WTC11 (cell line): Measurements from ENCODE around the gene IDH1. TPM values are rescaled to one million over a fixed set of nuclear protein-coding genes. Genes with fewer than 3 reads are reported as not detected.

Source experiments
- ATAC-seq: fragments of 200-7000 bp; cut with Tn5 transposase; 2 replicates; pipeline ENCODE4 v1.10.0; 2021; ENCODE audit warnings: mild to moderate bottlenecking, moderate library complexity
- CTCF ChIA-PET: fragments of 300-600 bp; sonication (Branson Sonifier 250); formaldehyde crosslinking; loops from one replicate; lab custom pipeline; 2021; ENCODE audit warnings: antibody characterized with exemption; lab: Charles Lee
- POLR2A ChIA-PET: fragments of 350-600 bp; sonication (Branson Sonifier 250); formaldehyde crosslinking; loops from one replicate; lab custom pipeline; 2021; ENCODE audit warnings: antibody characterized with exemption; lab: Charles Lee
- DNase-seq: peaks from one replicate; pipeline ENCODE4 v3.0.0; 2021; ENCODE audit warnings: low spot score
- H3K27ac Mint-ChIP-seq: 2 replicates; pipeline ENCODE4 v1.8.0; 2021; ENCODE audit warnings: mixed read lengths
- H3K27me3 Mint-ChIP-seq: 2 replicates; pipeline ENCODE4 v1.8.0; 2021; ENCODE audit warnings: low read depth, mild to moderate bottlenecking, moderate library complexity, mixed read lengths
- H3K36me3 Mint-ChIP-seq: 2 replicates; pipeline ENCODE4 v1.8.0; 2021; ENCODE audit warnings: mixed read lengths
- H3K4me1 Mint-ChIP-seq: 2 replicates; pipeline ENCODE4 v1.8.0; 2022; ENCODE audit warnings: mixed read lengths
- H3K4me3 Mint-ChIP-seq: 2 replicates; pipeline ENCODE4 v1.8.0; 2021; ENCODE audit warnings: mild to moderate bottlenecking, moderate library complexity, mixed read lengths
- H3K9me3 Mint-ChIP-seq: 2 replicates; pipeline ENCODE4 v1.8.0; 2021; ENCODE audit warnings: mixed read lengths
- AFF4 ChIP-seq: sonication (generic); formaldehyde crosslinking; IDR thresholded peaks from 2 replicates; pipeline ENCODE4 v1.8.1; 2023; ENCODE audit warnings: mild to moderate bottlenecking, missing genetic modification reagents, borderline replicate concordance
- ELF4 ChIP-seq: sonication (generic); formaldehyde crosslinking; IDR thresholded peaks from 2 replicates; pipeline ENCODE4 v1.8.1; 2022; ENCODE audit warnings: low read depth, mild to moderate bottlenecking, moderate library complexity, missing genetic modification reagents
- FOXK1 ChIP-seq: sonication (generic); formaldehyde crosslinking; IDR thresholded peaks from 2 replicates; pipeline ENCODE4 v1.8.0; 2022; ENCODE audit warnings: mild to moderate bottlenecking, moderate library complexity, missing genetic modification reagents
- JAZF1 ChIP-seq: fragments of 250-450 bp; sonication (Bioruptor Pico); IDR thresholded peaks from 2 replicates; pipeline ENCODE4 v1.9.0; 2021; ENCODE audit warnings: moderate library complexity, mild to moderate bottlenecking, inconsistent platforms
- NFE2L1 ChIP-seq: sonication (generic); formaldehyde crosslinking; IDR thresholded peaks from 2 replicates; pipeline ENCODE4 v1.8.1; 2023; ENCODE audit warnings: missing genetic modification reagents
- OVOL2 ChIP-seq: fragments of 250-450 bp; sonication (Bioruptor Pico); IDR thresholded peaks from 2 replicates; pipeline ENCODE4 v1.9.0; 2021; ENCODE audit warnings: mild to moderate bottlenecking, borderline replicate concordance
- PRRX2 ChIP-seq: fragments of 250-450 bp; sonication (Bioruptor Pico); IDR thresholded peaks from 2 replicates; pipeline ENCODE4 v1.8.0; 2021; ENCODE audit warnings: mild to moderate bottlenecking
- RORB ChIP-seq: fragments of 250-450 bp; sonication (Bioruptor Pico); IDR thresholded peaks from 2 replicates; pipeline ENCODE4 v1.9.0; 2021; ENCODE audit warnings: mild to moderate bottlenecking
- SMAD3 ChIP-seq: sonication (generic); formaldehyde crosslinking; IDR thresholded peaks from 2 replicates; pipeline ENCODE4 v1.8.0; 2022; ENCODE audit warnings: missing genetic modification reagents, mild to moderate bottlenecking, borderline replicate concordance
- SMAD4 ChIP-seq: sonication (generic); formaldehyde crosslinking; IDR thresholded peaks from 2 replicates; pipeline ENCODE4 v1.8.0; 2022; ENCODE audit warnings: mild to moderate bottlenecking, missing genetic modification reagents
- SP1 ChIP-seq: sonication (generic); formaldehyde crosslinking; conservative IDR thresholded peaks from 2 replicates; pipeline ENCODE4 v1.8.1; 2022; ENCODE audit warnings: missing genetic modification reagents
- USF1 ChIP-seq: sonication (generic); formaldehyde crosslinking; IDR thresholded peaks from 2 replicates; pipeline ENCODE4 v1.8.0; 2022; ENCODE audit warnings: mild to moderate bottlenecking, missing genetic modification reagents
- ZNF232 ChIP-seq: sonication (generic); formaldehyde crosslinking; IDR thresholded peaks from 2 replicates; pipeline ENCODE4 v1.8.0; 2022; ENCODE audit warnings: mild to moderate bottlenecking, missing genetic modification reagents
- ZNF281 ChIP-seq: sonication (generic); formaldehyde crosslinking; IDR thresholded peaks from 2 replicates; pipeline ENCODE4 v1.8.0; 2023; ENCODE audit warnings: mild to moderate bottlenecking, missing genetic modification reagents
- ZNF317 ChIP-seq: sonication (generic); formaldehyde crosslinking; IDR thresholded peaks from 2 replicates; pipeline ENCODE4 v1.8.1; 2023; ENCODE audit warnings: low read depth, mild to moderate bottlenecking, moderate library complexity, missing genetic modification reagents, borderline replicate concordance
- ZNF396 ChIP-seq: fragments of 250-450 bp; sonication (Bioruptor Pico); IDR thresholded peaks from 2 replicates; pipeline ENCODE4 v1.8.0; 2021; ENCODE audit warnings: mild to moderate bottlenecking, moderate library complexity, borderline replicate concordance
- ZSCAN18 ChIP-seq: fragments of 250-450 bp; sonication (Bioruptor Pico); IDR thresholded peaks from 2 replicates; pipeline ENCODE4 v2.1.2; 2022; ENCODE audit warnings: mild to moderate bottlenecking, moderate library complexity
- total RNA-seq: library from RNA; stranded (reverse); gene quantifications from 3 replicates; pipeline ENCODE4 v1.2.3, GENCODE V29; 2021
- TF ChIP-seq, protein P1 (sequence below): sonication (generic); formaldehyde crosslinking; IDR thresholded peaks from 2 replicates; pipeline ENCODE4 v1.8.1; 2023; ENCODE audit warnings: mild to moderate bottlenecking, missing genetic modification reagents, moderate library complexity

The IDH1 gene
- total RNA-seq, 1 experiment from 2014 or later, result 352 TPM

DNA sequence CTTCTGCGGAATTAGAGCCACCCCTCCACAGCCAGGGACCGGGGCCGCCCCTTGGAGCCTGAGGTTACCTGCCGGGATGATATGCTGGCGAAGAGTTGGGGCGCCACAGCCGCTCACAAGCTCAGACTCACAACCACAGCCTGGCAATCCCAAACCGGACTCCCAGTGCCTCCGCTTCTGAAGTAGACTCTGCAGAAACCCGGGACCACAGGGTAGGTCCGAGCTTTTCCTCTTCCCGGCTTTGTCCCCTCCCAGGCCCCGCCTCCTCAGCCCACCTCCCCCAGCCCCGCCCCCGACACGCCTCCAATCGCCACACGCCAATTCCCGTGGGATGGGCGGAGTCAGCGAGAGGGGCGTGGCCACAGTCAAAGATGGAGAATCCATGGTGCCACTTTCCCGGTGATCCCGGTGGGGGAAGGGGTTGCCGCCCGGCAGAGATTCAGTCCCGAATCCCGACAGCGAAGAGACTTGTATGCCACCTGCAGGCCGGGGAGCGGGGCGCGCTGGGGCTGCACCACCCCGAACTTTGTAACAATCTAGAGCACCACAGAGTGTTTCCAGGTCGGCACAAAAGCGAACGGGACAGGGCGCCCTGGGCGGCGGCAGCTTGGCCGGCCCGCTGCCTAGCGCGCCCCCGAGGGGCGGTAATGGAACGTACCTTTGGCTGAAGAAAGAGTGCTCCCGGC, at the start of gene IDH1 (continued):
- no peak for TF ChIP-seq JAZF1
- TF ChIP-seq AFF4, result no peak
- TF ChIP-seq SMAD3 (CRISPR knock-in tag), result no peak
- TF ChIP-seq ZNF232, result no peak

- no peak for ATAC-seq
- H3K9me3 Mint-ChIP-seq, result no peaks in the 10 kb centered on the region
- H3K4me1 Mint-ChIP-seq, result no peaks in the 10 kb centered on the region
- H3K27me3 Mint-ChIP-seq, result no peaks in the 10 kb centered on the region
- no peak overlapping the region for H3K27ac Mint-ChIP-seq
- no peak for DNase-seq
- H3K4me3 Mint-ChIP-seq, result no peak overlapping the region
- ChIA-PET POLR2A (no interaction called here), CTCF (no interaction called here)
- TF ChIP-seq ZNF396 (no peak), ZNF317 (CRISPR knock-in tag) (no peak), SMAD4 (CRISPR knock-in tag) (no peak), RORB (CRISPR knock-in tag) (no peak), FOXK1 (CRISPR knock-in tag) (no peak), SP1 (no peak), NFE2L1 (no peak), PRRX2 (CRISPR knock-in tag) (no peak), ZNF281 (CRISPR knock-in tag) (no peak), USF1 (no peak), ELF4 (CRISPR knock-in tag) (no peak), ZSCAN18 (CRISPR knock-in tag) (no peak), OVOL2 (no peak)
- TF ChIP-seq, protein P1, sequence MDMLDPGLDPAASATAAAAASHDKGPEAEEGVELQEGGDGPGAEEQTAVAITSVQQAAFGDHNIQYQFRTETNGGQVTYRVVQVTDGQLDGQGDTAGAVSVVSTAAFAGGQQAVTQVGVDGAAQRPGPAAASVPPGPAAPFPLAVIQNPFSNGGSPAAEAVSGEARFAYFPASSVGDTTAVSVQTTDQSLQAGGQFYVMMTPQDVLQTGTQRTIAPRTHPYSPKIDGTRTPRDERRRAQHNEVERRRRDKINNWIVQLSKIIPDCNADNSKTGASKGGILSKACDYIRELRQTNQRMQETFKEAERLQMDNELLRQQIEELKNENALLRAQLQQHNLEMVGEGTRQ (CRISPR knock-in tag), result no peak
- peaks cover 60% of the 10 kb centered on the region for H3K36me3 Mint-ChIP-seq
Measured at GRCh38 chr2:208304157-208304556, 49.3 kb upstream of the IDH1 start.
